ENCODE data around the gene PRRX1.

PRRX1 gene

DNA sequence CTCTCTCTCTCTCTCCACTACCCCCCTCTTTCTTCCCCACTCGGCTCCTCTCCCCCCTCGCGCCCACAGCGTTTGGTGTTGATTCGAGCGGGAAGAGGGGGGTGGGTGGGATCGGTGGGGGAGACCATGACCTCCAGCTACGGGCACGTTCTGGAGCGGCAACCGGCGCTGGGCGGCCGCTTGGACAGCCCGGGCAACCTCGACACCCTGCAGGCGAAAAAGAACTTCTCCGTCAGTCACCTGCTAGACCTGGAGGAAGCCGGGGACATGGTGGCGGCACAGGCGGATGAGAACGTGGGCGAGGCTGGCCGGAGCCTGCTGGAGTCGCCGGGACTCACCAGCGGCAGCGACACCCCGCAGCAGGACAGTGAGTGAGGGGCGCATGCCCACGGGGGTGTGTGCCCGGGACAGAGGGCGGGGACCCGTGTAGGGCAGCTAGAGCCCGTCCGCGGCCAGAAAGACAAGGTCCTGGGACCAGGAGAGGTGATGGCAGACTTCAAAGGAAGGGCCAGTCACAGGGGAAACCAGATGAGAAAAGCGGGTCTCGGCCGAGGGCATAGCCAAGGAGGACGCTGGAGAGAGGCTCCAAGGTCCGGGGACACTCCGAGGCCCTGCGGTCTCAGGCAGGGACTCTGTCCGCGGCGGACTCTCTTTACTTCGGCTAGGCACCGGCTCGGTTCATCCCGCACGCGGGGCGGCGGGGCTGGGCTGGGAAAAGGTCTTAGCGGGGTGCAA is at the start of gene PRRX1:
TSS of gene PRRX1 (plus strand) at position 39 of the 735 bp plus-strand sequence. CDS start at position 127, 88 bp downstream.
- no peak for DNase-seq

DNA sequence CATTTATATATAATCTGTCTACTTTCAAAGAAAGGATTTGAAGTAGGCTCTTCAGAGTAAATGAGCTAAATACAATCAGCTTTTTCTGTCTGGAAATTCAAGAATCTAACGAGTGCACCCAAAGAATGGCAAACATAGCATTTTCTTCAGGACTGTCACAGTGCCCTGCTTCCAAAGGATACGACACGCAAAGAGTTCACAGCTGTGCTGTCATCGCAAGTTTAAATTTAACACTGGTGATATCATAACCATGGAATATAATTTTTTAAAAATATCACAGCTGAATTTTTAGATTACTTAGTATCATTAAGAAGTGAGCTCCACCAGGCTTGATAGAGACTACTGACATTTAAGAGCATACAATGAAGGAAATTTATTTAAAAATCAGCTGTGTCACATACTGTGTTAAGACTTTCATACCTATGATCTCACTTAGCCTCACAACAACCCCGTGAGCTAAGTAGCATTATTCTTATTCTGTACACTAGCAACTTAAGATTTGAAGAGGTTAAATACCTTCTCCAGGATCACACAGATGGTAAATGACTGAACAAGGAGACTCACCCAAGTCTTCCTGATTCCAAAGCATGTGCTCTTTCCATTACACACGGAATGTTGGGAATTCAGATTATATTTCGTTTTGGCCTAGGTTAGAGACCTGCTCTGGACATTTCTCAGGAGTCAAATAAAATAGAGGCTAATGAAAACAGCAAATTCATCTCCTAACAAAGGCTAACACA is 46.2 kb upstream of the PRRX1 start:
- no peak for DNase-seq

DNA sequence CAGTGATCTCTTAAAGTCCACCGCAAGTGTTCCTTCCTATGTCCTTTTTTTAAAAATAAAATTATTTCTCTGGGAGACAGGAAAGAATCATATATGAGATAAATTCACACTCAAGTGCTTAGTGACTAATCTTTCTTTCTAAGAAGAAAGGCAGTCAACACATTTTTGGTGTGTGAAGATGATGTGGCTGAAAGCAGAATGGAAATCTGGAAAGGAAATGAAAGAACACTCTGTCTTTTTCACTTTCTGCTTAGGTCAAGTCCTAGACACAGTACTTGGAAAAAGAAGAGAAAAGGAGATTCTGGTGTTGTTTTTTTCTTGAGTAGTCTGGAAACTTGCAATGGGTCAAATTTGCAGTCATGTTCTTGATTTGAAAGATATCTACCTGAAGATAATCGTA is 45.5 kb upstream of the PRRX1 start:
- DNase-seq = no peak

DNA sequence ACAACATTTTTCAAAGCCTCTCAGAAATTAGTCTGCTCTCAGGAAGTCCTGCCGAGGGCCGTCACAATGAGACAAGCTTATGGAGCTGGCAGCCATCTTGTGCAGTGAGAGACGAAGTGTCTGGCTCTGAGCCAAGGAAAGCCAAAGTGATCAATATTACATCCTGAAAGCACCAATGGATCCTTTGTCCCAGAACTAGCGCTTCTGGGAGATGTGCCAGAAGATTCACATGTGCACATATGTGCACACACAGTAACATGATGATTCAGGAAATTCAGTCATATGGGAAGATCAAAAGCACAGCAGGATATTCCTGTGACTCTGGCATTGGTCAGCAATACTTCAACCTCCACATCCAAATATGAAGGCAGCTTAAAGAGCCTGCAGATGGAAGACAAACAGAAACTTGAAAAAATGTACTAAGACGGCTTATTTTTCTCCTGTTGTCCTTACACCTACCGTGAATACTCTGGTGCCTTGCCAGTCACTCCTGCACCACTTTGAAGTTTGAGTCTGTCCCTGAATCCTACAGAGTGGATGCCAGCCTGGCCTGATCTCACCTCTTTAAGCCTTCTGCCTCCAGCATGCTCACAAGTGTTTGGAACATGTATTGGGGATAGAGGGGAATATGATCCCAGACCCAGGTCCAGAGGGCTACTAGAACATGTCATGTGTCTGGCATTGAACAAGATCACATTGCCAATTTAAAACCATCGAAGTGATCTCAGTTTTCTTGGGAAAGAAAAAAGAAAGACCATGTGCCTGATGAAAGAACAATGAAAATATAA is 44.5 kb upstream of the PRRX1 start:
- no peak for DNase-seq

DNA sequence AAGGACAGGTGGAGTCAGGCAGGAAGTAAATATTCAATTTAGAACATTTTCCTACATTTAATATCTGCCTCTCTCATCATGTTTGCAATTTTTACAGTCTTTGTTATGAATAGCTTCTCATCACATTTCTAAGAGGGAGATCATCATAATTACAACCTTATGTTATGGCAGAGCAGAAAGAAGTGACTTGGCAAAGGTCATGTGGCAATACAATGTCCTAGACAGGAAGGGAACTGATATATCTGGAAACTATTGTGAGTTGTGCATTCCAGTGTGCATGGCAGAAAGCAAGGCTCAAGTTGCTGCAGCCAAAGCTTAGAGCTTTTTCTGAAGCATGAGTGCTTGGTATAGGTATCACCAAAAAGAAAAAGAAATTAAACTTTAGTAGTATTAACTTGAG is 43.8 kb upstream of the PRRX1 start:
- DNase-seq = no peak

DNA sequence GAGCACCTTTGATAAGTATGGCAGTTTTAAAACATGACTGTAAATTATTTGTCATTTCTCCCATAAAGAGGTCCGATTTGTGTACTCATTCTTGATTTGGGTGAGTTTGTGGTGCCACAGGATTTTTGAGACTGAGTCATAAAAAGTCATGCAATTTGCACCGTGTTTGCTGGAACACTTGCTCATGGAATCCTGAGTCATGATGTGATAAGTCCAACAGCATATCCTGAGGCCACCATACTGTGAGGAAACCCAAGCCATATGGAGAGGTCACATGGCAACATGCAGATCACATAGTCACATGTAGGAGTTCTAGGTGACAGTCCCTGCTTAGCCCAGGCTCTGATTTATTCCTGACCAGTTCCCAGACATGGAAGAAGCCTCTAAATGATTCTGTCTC is 40.8 kb upstream of the PRRX1 start:
- DNase-seq = no peak

DNA sequence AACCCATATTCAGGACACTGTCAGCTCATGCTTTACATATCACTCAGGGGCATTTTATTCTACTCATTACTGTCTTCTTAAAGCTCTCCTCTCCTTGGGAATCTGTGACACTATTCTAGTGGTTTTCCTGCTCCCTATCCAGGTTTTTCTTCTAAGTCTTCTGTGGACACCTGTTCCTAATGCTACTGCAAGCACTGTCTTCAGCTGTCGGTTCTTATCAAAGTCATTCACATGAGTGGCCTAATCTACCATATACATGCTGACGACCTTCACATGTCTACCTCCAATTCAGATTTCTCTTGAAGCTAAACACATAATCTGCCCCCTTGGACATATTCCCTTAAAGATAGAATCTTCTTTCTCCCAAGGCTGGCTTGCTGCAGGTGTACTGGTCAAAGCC is 39.8 kb upstream of the PRRX1 start:
- no peak for DNase-seq

DNA sequence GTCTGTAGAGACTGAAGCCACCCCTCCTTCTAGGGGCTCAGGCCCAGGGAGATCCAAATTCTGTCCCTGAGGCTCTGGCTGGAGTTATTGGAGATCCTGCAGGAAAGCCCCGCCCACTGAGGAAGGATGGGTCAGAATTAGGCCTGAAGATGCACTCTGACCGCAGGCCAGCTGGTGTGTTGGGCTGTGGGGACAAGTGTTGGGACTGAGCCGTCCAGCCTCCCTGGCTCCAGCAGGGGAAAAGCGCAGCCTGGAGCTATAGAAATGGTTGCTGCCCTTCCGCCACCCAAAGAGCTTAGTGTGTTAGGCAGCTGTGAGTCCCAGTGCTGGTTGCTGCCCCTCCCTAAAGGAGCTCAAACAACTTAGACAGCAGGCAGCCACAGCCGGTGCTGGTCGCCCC is 33.0 kb upstream of the PRRX1 start:
- no peak for DNase-seq

DNA sequence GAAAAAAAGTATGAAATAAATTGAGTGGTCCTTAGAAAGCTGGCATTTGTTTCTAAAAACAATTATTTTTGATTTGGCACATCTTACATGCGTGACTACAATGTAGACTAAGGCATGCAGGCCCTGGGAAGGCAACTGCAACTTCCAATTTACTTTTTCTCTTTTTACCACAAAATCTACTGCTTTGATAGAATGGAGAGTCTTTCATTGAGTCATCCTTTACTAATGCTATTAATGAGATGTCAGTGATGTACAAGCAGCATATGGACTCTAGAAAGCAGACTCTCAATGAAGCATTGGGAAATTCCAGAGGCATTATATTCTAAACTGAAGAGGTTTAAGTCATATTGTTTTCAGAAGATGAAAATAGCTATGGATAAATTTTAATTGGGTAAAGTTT is 29.6 kb upstream of the PRRX1 start:
- no peak for DNase-seq

DNA sequence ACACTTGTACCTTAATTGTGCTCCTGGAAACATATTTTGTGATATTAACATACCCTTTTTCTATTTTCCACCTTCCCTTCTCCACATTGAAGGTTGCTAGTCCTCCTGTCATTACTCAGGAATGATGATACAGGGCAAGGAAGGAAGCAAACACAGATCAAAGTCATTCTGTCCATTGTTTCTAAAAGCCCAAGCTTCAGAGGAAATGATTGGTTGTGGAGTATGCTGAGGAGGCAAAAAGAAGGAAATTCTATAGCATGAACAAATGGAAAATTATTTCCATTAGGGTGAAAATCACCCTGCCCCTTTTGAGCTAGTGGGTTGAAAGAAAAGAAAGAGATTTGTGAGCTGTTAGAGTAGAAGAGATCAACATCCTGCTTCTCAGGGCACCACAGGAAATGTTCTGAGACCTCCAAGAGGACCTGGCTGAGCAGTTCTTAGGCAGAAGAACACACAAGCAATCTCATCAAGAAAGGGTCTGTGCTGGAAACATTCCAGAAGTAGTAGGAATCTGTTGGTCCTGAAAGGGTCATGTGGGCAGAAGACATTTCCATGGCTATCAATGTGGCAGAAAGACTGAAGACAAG is 29.0 kb upstream of the PRRX1 start:
- DNase-seq = no peak

DNA sequence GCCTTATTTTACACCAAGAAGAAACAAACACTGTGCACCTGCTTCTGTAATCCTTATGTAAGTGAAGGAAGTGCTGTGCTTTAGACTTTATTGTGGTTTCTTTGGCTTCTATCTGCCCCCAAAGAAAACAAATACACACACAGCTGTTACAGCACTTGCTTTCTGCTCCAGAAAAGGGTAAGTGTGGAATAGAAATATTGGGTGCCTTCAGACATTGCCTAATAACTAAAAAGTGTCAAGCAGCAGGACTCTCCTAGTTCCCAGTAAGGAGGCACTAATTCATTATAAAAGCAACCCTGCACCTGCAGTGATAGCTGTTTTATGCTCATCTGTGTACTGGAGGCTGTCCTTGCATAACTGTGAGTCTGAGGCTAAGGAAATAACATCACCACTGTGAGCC is 23.4 kb upstream of the PRRX1 start:
- no peak for DNase-seq

DNA sequence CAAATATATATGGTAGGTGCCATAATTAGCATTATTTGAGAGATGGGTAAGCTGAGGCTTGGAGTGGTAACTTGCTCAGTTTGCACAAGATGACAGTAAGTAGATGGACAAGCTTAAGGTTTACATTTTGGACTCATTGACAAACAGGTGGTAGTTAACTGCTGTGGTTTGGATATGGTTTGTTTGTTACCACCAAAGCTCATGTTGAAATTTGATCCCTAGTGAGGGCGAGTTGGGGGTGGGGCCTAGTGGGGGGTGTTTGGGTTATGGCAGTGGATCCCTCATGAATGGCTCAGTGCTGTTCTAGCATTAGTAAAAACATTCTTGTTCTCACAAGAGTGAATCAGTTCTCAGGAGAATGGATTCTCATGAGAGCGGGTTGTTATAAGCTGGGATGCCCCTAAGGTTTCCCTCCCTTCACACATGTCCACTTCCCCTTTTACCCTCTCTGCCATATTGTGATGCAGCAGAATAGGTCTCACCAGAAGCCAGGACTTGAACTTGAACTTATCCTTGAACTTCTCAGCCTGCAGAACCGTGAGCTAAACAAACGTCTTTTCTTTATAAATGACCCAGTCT is 6.6 kb upstream of the PRRX1 start:
- DNase-seq = no peak

DNA sequence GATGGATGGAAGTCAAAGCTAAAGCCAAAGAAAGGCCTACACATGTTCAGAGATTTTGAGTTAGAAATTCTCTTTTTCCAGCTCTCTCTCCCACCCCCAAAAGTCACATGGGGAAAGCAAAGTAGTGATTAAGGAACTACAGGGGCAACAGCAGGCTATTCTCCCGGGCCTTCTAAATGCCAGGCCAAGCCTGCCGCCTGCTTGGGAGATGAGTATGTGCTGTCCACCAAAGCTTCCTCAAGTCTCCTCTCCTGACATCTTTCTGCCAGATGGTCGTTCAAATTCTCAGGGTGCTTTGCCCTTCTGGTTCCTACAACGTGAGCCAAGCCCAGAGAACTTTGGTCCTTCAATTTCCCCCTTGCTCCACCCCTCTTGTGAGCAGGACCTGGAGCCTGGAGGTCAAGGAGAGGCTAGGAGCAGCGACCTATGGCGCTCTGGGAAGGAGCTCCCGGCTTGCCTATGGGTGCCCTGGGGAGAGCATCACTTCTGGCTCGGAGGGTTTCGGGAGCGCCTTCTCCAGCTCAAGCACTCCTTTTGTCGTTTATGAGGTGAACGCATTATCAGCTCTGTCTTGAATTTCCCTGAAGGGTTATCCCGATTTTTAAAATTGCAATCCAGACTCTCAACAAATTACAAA is 4.4 kb upstream of the PRRX1 start:
- DNase-seq = no peak

DNA sequence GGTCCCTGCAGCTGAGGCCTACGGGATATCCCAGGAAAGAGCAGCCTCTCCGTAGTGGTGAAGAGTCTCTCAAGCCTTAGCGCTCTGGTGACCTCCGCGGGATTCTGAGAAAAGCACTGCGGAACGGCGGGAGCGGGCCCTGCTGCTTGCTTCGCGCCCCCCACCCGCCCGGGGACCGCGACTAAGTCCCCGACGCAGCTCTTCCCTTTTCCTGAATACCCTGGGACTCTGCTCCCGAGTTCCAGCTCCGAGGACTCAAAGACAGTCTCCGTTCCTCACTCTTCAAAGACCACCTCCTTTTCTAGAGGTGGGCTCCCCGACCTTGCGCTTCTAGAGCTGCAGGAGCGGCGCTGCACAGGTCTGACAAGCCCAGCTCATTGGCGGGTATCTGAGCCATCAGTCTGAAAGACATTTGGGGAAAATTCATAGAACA is 3.6 kb upstream of the PRRX1 start:
- DNase-seq = no peak

DNA sequence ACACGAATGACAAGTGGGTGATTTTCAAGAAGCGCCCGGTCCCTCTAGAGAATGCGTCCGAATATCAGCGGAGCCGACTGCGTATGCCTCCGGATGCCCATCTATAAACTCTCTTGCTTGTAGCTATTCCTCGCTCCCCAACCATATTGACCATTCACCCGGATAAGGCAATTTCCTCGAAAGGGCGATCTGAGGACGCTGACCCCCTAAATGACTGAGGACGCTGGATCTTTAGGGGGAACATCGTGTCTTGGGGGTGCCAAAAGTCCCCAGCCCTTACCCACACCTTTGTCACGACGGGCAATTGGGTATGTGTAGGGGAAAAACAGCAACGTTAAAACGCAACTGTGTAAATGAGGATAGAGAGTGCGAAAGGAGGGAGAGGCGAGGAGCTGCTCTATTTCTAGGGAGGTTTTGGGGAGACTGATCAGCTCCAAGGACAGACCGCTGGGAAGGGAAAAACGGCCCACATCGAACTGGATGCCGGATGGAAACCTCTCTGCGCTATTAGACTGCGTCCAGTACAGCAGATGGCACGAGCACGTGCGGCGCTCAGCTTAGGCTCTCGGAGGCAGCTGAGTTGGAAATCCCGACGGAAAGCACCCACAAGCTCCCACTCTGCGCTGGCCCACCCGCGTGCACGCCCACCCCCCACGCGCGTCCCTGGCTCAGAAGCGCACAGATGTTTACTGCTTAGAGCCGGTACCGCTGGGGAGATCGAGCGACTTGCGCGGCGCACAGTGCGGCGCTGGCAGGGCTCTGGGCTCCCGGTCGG is 2.9 kb upstream of the PRRX1 start:
- DNase-seq = no peak

DNA sequence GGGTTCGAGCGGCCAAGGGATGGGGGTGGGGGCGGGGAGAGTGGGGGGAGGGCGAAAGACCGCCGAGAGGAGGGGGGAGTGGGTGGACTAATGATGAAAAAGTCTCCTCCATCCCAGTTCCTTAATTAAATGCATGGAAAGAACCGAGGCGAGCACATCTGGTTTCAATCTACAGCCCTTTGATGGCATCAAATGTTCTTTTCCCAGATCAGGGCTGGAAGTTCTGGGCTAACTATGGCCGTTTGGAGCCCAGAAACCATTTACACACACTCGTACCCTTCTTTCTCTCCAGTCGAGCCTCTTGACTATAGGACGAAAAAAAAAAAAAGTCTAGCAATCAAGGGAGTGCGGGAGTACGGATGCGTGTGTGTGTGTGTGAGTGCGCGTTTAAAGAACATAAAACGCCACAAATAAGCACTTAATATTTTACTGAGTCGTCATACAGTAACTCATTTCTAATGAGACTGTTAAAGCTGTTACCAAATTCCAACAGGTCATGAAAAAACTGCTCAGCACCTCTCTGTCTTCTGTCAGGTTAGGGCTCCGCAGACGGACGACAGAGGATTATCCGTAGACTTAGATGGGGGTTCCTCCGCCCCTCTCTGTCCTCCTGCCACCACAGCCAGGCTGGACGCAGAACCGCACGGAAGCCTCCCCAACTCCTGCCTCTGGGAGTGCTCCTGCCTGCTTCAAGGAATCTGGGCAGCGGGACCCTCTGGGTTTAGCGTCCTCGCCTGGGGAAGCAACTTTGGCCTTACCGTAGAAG is 2.1 kb upstream of the PRRX1 start:
- DNase-seq = no peak

DNA sequence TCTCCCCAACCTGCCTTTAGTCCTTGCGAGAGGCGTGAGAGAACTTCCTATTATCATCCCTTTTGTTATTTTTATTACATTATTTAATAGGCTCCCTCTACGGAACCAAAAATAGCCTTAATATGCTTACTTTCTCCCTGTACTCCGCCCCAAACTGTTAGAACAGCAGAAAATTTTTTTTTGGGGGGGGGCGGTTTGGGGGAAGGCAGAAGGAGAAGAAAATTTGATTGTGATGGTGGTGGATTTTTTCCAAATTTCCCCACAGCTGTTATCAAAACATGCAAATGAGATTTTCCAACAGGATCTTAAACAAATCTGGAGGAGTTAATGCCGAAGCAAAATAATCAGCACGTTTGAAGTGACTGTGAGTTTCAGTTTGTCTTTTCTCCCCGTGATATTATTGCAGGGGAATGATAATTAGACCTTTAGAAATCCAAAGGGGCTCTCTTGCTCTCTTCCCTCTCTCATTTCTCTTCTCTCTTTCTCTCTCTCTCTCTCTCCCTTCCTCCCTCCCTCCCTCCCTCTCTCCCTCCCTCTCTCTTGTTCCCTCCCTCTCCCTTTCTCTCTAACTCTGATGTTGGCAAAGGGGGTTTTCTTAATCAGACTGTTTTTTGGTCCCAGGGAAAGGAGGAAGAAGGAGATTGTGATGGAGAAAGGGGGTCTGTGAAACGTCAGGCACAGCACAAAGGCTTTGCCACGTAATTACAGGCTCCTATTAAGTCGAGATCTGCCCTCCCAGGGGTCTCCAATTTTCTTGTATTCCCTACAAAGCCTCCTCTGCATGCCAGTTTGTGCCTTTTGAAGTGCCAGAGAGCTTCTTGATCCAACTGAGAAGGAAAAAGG is 1.1 kb upstream of the PRRX1 start:
- no peak for DNase-seq

DNA sequence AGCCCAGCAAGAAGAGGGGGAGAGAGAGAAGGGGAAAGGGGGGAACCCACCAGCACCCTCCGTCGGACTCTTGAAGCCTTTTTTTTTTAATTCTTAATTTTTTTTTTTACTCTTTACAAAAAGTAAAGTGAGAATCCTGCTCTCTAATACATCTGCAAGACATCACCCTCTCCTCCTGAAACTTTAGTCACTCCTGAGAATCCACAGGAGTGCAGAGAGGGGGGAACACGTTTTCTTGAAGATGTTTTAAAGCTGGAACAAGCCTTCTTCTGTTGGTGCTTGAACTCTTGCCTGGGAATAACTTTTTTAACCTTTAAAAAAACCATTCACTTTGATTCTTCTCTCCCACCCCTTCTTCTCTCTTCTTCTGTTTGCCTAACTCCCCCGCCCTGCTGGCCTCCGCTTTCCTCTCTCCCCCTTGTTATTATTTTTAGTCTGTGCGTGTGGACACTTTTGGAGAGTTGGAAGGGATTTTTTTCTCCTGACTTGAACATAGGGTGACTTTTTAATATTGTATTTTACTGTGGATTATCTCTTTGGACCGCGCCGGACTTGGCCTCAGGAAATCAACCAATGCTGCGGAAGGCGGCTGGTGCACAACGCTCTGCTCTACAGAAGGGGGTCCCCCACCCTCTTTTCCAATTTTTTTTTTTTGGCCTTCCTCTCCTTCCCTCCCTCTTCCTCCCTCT is 383 bp upstream of the PRRX1 start:
- DNase-seq = no peak

Data from CD4-positive, alpha-beta T cell treated with Interleukin-15 for 1 hour (primary cell).